Measurements from ENCODE around the gene LAMB3.

DNA sequence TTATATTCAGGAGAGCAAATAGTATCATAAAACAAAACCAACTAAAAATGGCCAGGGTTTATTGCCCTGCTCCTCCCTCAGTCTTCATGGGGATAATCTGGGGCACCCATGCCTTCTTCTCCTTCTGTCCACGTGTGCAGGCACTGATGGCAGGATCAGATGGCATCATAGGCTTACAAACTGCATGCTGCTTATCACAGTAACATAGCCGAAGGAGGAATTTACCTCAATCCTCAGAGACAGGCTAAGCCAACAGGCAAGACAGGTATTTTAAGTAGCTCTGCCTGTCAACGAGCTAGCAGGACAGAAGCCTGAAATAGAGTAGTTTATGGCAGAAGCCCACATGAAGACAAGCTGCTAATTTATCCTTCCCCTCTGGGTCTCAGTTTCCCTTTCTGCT is 9.4 kb downstream of the LAMB3 start:
- TF ChIP-seq CTCF (IDR thresholded peaks at IDR 0.05; ENCODE audit: poor library complexity, severe bottlenecking) (no peak), REST (IDR thresholded peaks at IDR 0.05; ENCODE audit: borderline replicate concordance) (no peak), POLR2AphosphoS5 (IDR thresholded peaks at IDR 0.05) (no peak), RAD21 (conservative IDR thresholded peaks at IDR 0.05) (no peak), EZH2 (IDR thresholded peaks at IDR 0.05; ENCODE audit: borderline replicate concordance, insufficient read depth, low read length, poor library complexity, severe bottlenecking) (no peak)
